NCI-H2196 (cell line): ENCODE measurements around the gene PPM1H.

Source experiments
- DNase-seq: peaks from one replicate; lab custom pipeline; 2025; ENCODE audit not compliant: unreplicated experiment; lab: John Stamatoyannopoulos, UW

The PPM1H gene

DNA sequence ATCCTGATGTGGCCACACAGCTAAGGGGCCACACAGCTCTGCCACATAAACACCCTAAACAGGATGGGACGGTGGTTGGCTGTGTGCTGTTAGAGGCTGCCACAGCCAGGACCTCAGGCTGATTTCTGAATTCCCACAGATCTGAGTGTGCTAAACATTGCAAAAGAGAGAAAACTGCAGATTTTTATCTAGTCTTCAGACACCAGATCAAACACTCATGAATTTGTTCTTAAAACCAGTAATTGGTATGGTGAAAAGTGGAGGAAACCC is 277.7 kb downstream of the PPM1H start:
- no peak for DNase-seq

GRCh38 chr12:62656591-62657362 is 278.2 kb downstream of the PPM1H start:
- no peak for DNase-seq

DNA sequence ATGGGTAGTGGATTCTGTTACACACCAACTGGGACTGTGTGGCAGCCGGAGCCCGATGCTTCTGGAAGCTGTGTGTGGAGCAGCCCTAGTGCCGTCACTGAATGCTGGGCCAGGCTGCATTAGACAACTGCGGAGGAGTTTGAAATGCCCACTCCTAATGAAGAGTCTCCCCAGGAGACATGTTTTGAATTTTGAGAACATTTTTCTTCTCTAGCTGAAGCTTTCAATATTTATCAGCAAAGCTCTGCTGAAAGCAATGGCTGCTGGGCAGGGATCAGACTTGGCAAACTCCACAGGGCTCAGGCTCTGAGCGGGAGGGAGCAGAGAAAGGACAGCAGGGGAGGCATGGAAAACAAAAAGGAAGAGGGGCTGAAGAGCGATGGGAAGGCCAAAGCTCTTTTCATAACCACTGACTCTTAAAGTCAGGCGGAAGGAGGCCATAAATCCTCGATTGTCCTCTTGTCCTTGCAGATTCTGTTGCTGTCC is 279.2 kb downstream of the PPM1H start:
- no peak for DNase-seq

DNA sequence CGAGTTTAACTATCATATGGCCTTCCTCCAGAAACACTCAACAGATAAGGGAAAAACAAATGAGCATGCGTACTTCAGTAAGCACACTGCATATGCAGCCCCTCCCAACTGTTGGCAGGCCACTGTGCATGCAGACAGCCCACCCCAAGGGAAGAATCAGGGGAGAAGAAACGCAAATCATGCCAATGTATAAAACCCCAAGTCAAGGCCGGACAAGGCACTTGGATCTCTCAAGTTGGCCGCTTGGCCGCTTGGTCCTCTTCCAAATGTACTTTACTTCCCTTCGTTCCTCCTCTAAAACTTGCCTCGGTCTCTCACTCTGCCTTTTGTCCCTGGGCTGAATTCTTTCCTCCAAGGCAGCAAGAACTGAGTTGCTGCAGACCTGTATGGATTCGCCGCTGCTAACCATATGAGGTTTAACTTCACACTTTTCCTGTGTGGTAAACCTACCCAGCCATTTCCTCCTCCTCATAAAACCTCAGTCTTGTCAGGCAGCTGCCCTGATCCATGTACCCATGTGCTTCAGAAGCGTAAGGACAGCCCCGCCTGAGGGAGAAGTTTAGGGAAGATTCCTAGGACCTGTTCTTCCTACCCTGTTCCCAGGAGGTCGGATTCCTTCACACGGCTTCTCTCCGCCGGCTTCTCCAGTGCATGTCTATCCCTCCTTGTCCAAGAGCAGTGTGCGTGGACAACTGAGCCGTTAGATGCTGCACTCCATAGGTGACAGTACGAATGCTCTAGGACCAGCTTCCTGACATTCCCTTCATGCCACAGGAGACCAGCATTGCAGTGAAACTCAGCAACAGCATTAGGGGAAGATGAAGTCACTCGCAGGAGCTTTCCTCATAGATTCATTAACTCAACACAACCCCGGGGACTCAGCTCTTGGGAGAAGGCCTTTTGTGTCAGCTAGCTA is 280.4 kb downstream of the PPM1H start:
- DNase-seq = no peak

- no peak for DNase-seq
These were observed 281.2 kb downstream of the PPM1H start for GRCh38 chr12:62653740-62654139.

GRCh38 chr12:62653304-62653703 is 281.6 kb downstream of the PPM1H start:
- DNase-seq = no peak

DNA sequence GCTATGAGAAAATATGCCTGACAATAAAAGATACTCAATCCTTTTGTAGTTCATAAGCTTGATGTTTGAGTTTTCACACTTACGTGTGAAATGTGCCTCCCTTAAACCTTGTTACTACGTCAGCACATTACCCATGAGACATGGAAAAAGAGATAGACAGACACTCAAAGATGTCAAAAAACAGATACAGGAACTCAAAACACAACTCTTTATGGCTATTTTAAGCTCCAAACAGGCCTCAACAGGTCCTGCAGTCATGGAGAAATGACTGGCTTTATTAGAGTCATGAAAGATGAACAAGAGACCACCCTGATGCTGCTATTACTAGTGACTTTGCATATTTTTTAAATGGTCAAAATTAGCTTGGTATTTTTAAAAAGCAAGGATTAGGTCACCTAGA is 283.8 kb downstream of the PPM1H start:
- DNase-seq = no peak

GRCh38 chr12:62649412-62650138 is 285.4 kb downstream of the PPM1H start:
- no peak for DNase-seq

DNA sequence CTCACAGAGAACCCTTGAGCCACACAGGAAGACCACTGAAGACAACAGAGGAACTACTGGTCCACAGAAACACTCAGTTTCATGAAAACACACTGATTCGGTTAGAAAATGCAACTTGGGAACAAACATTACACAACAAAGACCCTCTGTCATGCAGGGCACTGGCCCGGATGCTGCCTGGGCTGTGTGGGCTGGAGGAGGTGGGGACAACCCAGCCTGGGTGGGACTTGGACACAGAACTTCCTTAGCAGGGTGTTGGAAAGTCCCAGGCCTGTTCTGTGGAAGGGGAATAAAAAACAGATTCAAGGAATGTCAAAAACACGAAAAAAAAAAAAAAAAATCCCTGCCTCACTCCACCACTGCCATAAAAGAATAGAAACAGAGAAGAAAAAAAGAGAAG is 287.4 kb downstream of the PPM1H start:
- no peak for DNase-seq

DNA sequence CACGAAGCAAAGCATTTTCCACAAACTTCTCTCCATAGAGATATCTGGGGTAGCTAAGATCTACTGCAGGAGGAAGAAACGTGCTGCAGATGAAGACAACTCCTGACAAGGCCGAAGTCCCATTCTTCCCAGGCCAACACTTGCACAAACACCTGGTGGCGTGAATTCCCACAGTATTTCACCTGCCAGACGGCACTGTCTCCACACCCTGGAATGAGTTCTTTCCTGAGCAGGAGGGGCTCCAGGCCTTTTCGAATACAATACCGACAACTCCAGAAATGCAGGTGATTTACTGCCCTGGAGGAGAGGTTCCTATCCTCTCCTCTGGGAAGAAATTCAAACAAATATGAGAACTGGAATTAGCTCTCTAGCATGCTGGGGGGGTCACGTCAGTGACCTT is 288.4 kb downstream of the PPM1H start:
- no peak for DNase-seq

DNA sequence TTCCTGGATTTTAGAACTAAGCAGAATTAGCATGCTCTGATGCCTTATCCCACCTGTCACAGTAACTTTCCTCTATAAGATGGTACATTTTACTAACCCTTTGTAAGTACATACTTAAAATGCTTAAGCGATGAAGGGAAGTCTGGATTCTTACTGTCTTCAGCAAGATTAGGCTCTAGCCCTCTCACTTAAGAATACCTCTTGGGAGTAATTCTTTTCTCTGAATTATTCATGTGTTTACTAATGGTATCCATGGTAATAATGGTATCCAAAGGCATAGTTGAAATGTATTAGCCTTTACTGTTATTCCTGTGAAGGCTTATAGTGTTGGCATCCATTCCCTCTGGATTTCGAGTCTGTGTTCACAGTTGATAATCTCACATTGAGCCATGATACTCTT is 291.5 kb downstream of the PPM1H start:
- DNase-seq = no peak

GRCh38 chr12:62642486-62642885 is 292.5 kb downstream of the PPM1H start:
- no peak for DNase-seq

DNA sequence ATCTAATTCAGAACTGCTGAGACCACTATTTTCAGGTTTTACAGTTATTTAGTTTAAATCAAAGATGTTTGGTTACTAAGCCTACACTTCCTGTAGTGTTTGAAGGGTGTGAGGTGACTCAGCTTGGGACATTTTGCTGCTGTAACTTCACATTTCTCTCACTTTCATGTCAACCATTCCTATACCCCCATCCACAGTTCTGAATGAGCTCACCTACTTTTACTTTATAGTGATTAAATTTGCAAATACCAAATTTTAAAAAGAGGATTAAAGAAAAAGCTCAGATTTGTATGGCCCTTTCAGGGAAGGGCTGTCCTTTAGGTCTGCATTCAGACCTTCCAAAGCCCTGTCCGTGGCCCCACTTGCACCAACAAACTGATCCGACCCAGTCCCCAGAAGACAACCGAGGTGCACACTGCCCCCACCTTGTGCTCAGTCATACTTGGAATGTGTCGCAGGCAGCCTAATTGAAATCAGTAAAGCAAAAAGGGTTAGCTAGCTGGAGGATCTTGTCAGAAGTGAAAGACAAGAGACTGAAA is 294.0 kb downstream of the PPM1H start:
- no peak for DNase-seq

DNA sequence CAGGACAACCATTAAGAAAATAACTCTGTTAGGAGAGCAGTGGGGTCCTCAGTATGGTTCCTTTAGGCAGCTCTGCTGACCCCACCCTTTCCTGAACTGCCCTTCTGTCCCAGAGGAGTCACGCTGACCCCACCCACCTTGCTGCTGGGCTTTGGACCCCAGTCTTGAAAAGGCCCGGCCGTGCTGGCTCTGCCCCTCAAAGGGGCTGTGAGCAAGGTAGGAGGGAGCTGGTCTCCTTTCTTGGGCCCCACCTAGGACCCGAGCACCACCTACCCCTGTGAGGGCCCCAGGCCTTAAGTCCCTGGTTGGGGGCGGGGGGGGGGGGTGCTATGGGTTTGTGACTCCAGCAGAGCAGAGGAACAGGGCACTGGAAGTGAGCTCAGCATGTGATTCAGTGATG is 297.3 kb downstream of the PPM1H start:
- no peak for DNase-seq

- no peak for DNase-seq
These were observed 299.3 kb downstream of the PPM1H start for GRCh38 chr12:62635649-62636048.

GRCh38 chr12:62632411-62632918 is 302.5 kb downstream of the PPM1H start:
- no peak for DNase-seq

- no peak for DNase-seq
These were observed 303.2 kb downstream of the PPM1H start for GRCh38 chr12:62631471-62632410.

GRCh38 chr12:62629971-62630739 is 304.8 kb downstream of the PPM1H start:
- DNase-seq = no peak

- no peak for DNase-seq
These were observed 305.5 kb downstream of the PPM1H start for GRCh38 chr12:62629413-62629812.
